ENCODE data around the gene TMEM225. TPM values are rescaled to one million over a fixed set of nuclear protein-coding genes. Genes with fewer than 3 reads are reported as not detected.

The TMEM225 gene
- total and polyA plus RNA-seq, 7 experiments from 2014 or later: not detected

DNA sequence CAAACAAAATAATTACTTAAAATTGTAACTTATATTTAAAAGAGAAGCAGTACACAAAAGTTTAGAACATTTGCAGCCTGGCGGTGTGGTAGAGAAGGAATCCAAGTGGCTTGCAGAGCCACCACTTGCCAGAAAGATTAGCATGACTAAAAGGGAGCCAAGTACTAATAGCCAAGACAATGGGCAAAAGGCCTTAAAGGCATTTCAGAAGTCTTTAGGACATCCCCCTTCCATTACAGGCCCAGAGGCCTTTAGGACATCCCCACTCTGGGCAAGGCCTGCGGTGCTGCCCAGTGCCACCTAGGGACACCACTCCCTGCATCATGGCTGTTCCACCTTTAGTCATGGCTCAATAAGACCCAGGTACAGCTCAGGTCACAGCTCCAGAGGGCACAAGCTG is 32.4 kb downstream of the TMEM225 start:
- no peak for ATAC-seq
- Mint-ChIP-seq H3K4me1 (no peaks in the 10 kb centered on the region), H3K27ac (no peak overlapping the region), H3K9me3 (peaks cover 0 to 22% (median 5%) of the 10 kb centered on the region in 11 donors), H3K27me3 (peaks cover 7 to 35% (median 24%) of the 10 kb centered on the region in 5 donors), H3K36me3 (no peaks in the 10 kb centered on the region), H3K4me3 (no peak overlapping the region)
- Histone ChIP-seq H3K27ac (ENCODE audit: low read depth, low read length) (no peak overlapping the region), H3K27me3 (ENCODE audit: control insufficient read depth in 2 of 2, insufficient read depth in 2 of 2, low read length in 2 of 2) (no peaks in the 10 kb centered on the region), H3K36me3 (ENCODE audit: control insufficient read depth in 2 of 3, insufficient read depth in 3 of 3, low read length in 3 of 3) (no peaks in the 10 kb centered on the region), H3K4me3 (ENCODE audit: low read length) (no peak overlapping the region), H3K9me3 (ENCODE audit: control insufficient read depth in 2 of 3, low read length in 3 of 3) (no peaks in the 10 kb centered on the region), H3K4me1 (ENCODE audit: control insufficient read depth in 2 of 2, insufficient read depth in 2 of 2, low read length in 2 of 2) (no peaks in the 10 kb centered on the region)
- intact Hi-C loops (cut with micrococcal nuclease): no loop called here
- no peak for DNase-seq
- ChIA-PET CTCF (no interaction called here), POLR2A (no interaction called here)

- Mint-ChIP-seq H3K27me3 (peaks cover 10 to 35% (median 24%) of the 10 kb centered on the region in 5 donors), H3K36me3 (no peaks in the 10 kb centered on the region), H3K9me3 (peaks cover 0 to 16% (median 5%) of the 10 kb centered on the region in 11 donors), H3K27ac (no peak overlapping the region), H3K4me1 (no peaks in the 10 kb centered on the region), H3K4me3 (no peak overlapping the region)
- ATAC-seq (no peak), DNase-seq (no peak)
- POLR2A ChIA-PET: no interaction called here
- Histone ChIP-seq H3K9me3 (ENCODE audit: control insufficient read depth in 2 of 3, low read length in 3 of 3) (no peaks in the 10 kb centered on the region), H3K4me3 (ENCODE audit: low read length) (no peak overlapping the region), H3K27ac (ENCODE audit: low read depth, low read length) (no peak overlapping the region), H3K4me1 (ENCODE audit: control insufficient read depth in 2 of 2, insufficient read depth in 2 of 2, low read length in 2 of 2) (no peaks in the 10 kb centered on the region), H3K36me3 (ENCODE audit: control insufficient read depth in 2 of 3, insufficient read depth in 3 of 3, low read length in 3 of 3) (no peaks in the 10 kb centered on the region), H3K27me3 (ENCODE audit: control insufficient read depth in 2 of 2, insufficient read depth in 2 of 2, low read length in 2 of 2) (no peaks in the 10 kb centered on the region)
- intact Hi-C loops (cut with micrococcal nuclease): no loop called here
- CTCF ChIA-PET: no interaction called here
Observed at GRCh38 chr11:123852321-123852720, 33.1 kb downstream of the TMEM225 start.

- Mint-ChIP-seq H3K9me3 (peaks cover 0 to 13% (median 3%) of the 10 kb centered on the region in 11 donors), H3K36me3 (no peaks in the 10 kb centered on the region), H3K4me3 (no peak overlapping the region), H3K4me1 (no peaks in the 10 kb centered on the region), H3K27me3 (peaks cover 15 to 35% (median 24%) of the 10 kb centered on the region in 5 donors), H3K27ac (no peak overlapping the region)
- no peak for ATAC-seq
- no peaks in the 10 kb centered on the region for H3K36me3 ChIP-seq (ENCODE audit: control insufficient read depth in 2 of 3, insufficient read depth in 3 of 3, low read length in 3 of 3)
- CTCF ChIA-PET: no interaction called here
- H3K4me1 ChIP-seq (ENCODE audit: control insufficient read depth in 2 of 2, insufficient read depth in 2 of 2, low read length in 2 of 2): no peaks in the 10 kb centered on the region
- no peaks in the 10 kb centered on the region for H3K27me3 ChIP-seq (ENCODE audit: control insufficient read depth in 2 of 2, insufficient read depth in 2 of 2, low read length in 2 of 2)
- intact Hi-C loops (cut with micrococcal nuclease): no loop called here
- POLR2A ChIA-PET: no interaction called here
- no peaks in the 10 kb centered on the region for H3K9me3 ChIP-seq (ENCODE audit: control insufficient read depth in 2 of 3, low read length in 3 of 3)
- H3K4me3 ChIP-seq (ENCODE audit: low read length): no peak overlapping the region
- H3K27ac ChIP-seq (ENCODE audit: low read depth, low read length): no peak overlapping the region
- DNase-seq: no peak
Observed at GRCh38 chr11:123851110-123851509, 34.4 kb downstream of the TMEM225 start.

DNA sequence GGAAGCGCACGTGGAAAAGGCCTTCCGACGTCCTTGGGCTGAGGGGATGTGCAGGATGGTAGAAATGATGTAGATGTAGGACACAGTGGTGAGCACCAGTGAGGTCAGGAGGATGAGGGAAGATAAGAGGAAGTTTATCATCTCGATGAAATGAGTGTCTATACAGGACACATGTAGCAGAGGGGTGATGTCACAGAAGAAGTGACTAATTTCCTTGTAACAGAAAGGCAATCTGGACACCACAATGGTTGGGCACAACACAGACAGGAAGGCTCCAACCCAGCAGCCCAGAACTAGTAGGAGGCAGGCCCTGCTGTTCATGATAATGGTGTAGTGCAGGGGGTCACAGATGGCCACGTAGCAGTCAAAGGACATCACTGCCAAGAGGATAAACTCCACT is 44.3 kb downstream of the TMEM225 start:
- DNase-seq (no peak), ATAC-seq (no peak)
- Mint-ChIP-seq H3K36me3 (no peaks in the 10 kb centered on the region), H3K27me3 (peaks cover 8 to 33% (median 22%) of the 10 kb centered on the region in 5 donors), H3K4me3 (no peak overlapping the region), H3K27ac (no peak overlapping the region), H3K9me3 (peaks cover 0 to 4% (median 0%) of the 10 kb centered on the region in 11 donors), H3K4me1 (peaks cover 0 to 4% (median 0%) of the 10 kb centered on the region in 7 donors)
- intact Hi-C loops (cut with micrococcal nuclease): no loop called here
- H3K27me3 ChIP-seq (ENCODE audit: control insufficient read depth in 2 of 2, insufficient read depth in 2 of 2, low read length in 2 of 2): peaks cover 0 to 5% of the 10 kb centered on the region in 2 donors
- ChIA-PET POLR2A (no interaction called here), CTCF (no interaction called here)
- H3K4me3 ChIP-seq (ENCODE audit: low read length): no peak overlapping the region
- H3K36me3 ChIP-seq (ENCODE audit: control insufficient read depth in 2 of 3, insufficient read depth in 3 of 3, low read length in 3 of 3): no peaks in the 10 kb centered on the region
- H3K4me1 ChIP-seq (ENCODE audit: control insufficient read depth in 2 of 2, insufficient read depth in 2 of 2, low read length in 2 of 2): no peaks in the 10 kb centered on the region
- no peak overlapping the region for H3K27ac ChIP-seq (ENCODE audit: low read depth, low read length)
- no peaks in the 10 kb centered on the region for H3K9me3 ChIP-seq (ENCODE audit: control insufficient read depth in 2 of 3, low read length in 3 of 3)

- POLR2A ChIA-PET: no interaction called here
Observed at GRCh38 chr11:123839131-123839530, 46.3 kb downstream of the TMEM225 start.

DNA sequence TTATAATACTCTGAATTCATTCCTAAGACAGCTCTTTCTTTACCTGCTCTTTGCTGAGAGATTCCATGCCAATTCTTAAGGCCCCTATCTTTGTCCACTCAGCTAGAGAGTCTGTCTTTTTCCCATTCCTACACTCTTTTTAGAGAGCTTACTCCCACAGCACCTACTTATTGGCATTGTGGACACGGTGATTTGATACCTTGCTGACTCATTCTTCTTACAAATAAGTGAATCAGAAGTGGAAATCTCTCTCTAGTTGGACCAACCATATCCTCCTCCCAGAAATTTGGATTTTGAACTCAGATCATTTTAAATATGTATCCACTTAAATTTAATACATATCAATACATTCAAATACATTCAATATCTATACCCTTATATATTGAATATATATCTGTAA is 46.8 kb downstream of the TMEM225 start:
- peaks cover 0 to 5% (median 0%) of the 10 kb centered on the region in 11 donors for H3K9me3 Mint-ChIP-seq
- Histone ChIP-seq H3K27me3 (ENCODE audit: control insufficient read depth in 2 of 2, insufficient read depth in 2 of 2, low read length in 2 of 2) (peaks cover 0 to 5% of the 10 kb centered on the region in 2 donors), H3K36me3 (ENCODE audit: control insufficient read depth in 2 of 3, insufficient read depth in 3 of 3, low read length in 3 of 3) (no peaks in the 10 kb centered on the region), H3K4me3 (ENCODE audit: low read length) (no peak overlapping the region), H3K4me1 (ENCODE audit: control insufficient read depth in 2 of 2, insufficient read depth in 2 of 2, low read length in 2 of 2) (no peaks in the 10 kb centered on the region), H3K9me3 (ENCODE audit: control insufficient read depth in 2 of 3, low read length in 3 of 3) (no peaks in the 10 kb centered on the region), H3K27ac (ENCODE audit: low read depth, low read length) (no peak overlapping the region)
- H3K4me3 Mint-ChIP-seq: no peak overlapping the region
- no peaks in the 10 kb centered on the region for H3K36me3 Mint-ChIP-seq
- no peak overlapping the region for H3K27ac Mint-ChIP-seq
- ATAC-seq: no peak
- CTCF ChIA-PET: no interaction called here
- POLR2A ChIA-PET: no interaction called here
- H3K4me1 Mint-ChIP-seq: peaks cover 0 to 4% (median 0%) of the 10 kb centered on the region in 7 donors
- H3K27me3 Mint-ChIP-seq: peaks cover 8 to 18% (median 12%) of the 10 kb centered on the region in 5 donors
- no peak for DNase-seq
- intact Hi-C loops (cut with micrococcal nuclease): no loop called here

More at GRCh38 chr11:123839131-123839530, 46.3 kb downstream of the TMEM225 start:
- intact Hi-C loops (cut with micrococcal nuclease): no loop called here
- peaks cover 0 to 5% (median 0%) of the 10 kb centered on the region in 11 donors for H3K9me3 Mint-ChIP-seq
- Histone ChIP-seq H3K9me3 (ENCODE audit: control insufficient read depth in 2 of 3, low read length in 3 of 3) (no peaks in the 10 kb centered on the region), H3K27ac (ENCODE audit: low read depth, low read length) (no peak overlapping the region), H3K27me3 (ENCODE audit: control insufficient read depth in 2 of 2, insufficient read depth in 2 of 2, low read length in 2 of 2) (peaks cover 0 to 5% of the 10 kb centered on the region in 2 donors), H3K4me3 (ENCODE audit: low read length) (no peak overlapping the region), H3K36me3 (ENCODE audit: control insufficient read depth in 2 of 3, insufficient read depth in 3 of 3, low read length in 3 of 3) (no peaks in the 10 kb centered on the region), H3K4me1 (ENCODE audit: control insufficient read depth in 2 of 2, insufficient read depth in 2 of 2, low read length in 2 of 2) (no peaks in the 10 kb centered on the region)
- H3K27ac Mint-ChIP-seq: no peak overlapping the region
- no peaks in the 10 kb centered on the region for H3K36me3 Mint-ChIP-seq
- H3K4me1 Mint-ChIP-seq: peaks cover 0 to 4% (median 0%) of the 10 kb centered on the region in 7 donors
- ATAC-seq (no peak), DNase-seq (no peak)
- H3K27me3 Mint-ChIP-seq: peaks cover 8 to 20% (median 17%) of the 10 kb centered on the region in 5 donors
- no peak overlapping the region for H3K4me3 Mint-ChIP-seq
- CTCF ChIA-PET: no interaction called here

DNA sequence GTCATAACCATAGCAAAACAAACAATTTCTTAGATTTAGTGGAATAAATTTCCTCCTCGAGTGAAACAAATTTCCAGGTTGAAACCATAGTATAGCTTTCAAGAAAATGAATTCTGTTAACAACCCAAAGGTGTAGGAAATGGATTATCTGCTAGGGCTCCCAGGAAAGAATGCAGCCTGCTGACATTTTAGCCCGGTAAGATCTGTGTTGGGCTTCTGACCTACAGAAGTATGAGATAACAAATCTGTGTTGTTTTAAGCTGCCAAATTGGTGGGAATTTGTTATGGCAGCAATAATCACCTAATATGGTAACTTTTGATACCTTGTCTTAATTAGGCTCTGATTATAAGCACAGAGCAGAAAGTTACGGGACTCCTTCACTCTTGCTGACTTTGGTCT is 47.3 kb downstream of the TMEM225 start:
- no peaks in the 10 kb centered on the region for H3K4me1 ChIP-seq (ENCODE audit: control insufficient read depth in 2 of 2, insufficient read depth in 2 of 2, low read length in 2 of 2)
- ATAC-seq: no peak
- Mint-ChIP-seq H3K4me3 (no peak overlapping the region), H3K9me3 (peaks cover 0 to 5% (median 0%) of the 10 kb centered on the region in 11 donors), H3K4me1 (peaks cover 0 to 4% (median 0%) of the 10 kb centered on the region in 7 donors), H3K36me3 (no peaks in the 10 kb centered on the region), H3K27me3 (peaks cover 8 to 18% (median 11%) of the 10 kb centered on the region in 5 donors), H3K27ac (no peak overlapping the region)
- peaks cover 0 to 5% of the 10 kb centered on the region in 2 donors for H3K27me3 ChIP-seq (ENCODE audit: control insufficient read depth in 2 of 2, insufficient read depth in 2 of 2, low read length in 2 of 2)
- no peaks in the 10 kb centered on the region for H3K9me3 ChIP-seq (ENCODE audit: control insufficient read depth in 2 of 3, low read length in 3 of 3)
- intact Hi-C loops (cut with micrococcal nuclease): no loop called here
- CTCF ChIA-PET: no interaction called here
- no peak overlapping the region for H3K4me3 ChIP-seq (ENCODE audit: low read length)
- DNase-seq: no peak
- H3K27ac ChIP-seq (ENCODE audit: low read depth, low read length): no peak overlapping the region
- POLR2A ChIA-PET: no interaction called here
- H3K36me3 ChIP-seq (ENCODE audit: control insufficient read depth in 2 of 3, insufficient read depth in 3 of 3, low read length in 3 of 3): no peaks in the 10 kb centered on the region
